Chondrocyte (in vitro differentiated cells): ENCODE data around the gene APOE. TPM values are rescaled to one million over a fixed set of nuclear protein-coding genes. Genes with fewer than 3 reads are reported as not detected.

Experiments used
- DNase-seq: peaks from one replicate; pipeline ENCODE4 v3.0.0; 2021; ENCODE audit warnings: mixed read lengths, low spot score
- H3K27ac Mint-ChIP-seq: one replicate; pipeline ENCODE4 v1.8.0; 2021; ENCODE audit warnings: mild to moderate bottlenecking, moderate library complexity, mixed read lengths; ENCODE audit not compliant: unreplicated experiment
- H3K27me3 Mint-ChIP-seq: 2 replicates; pipeline ENCODE4 v1.8.0; 2021; ENCODE audit warnings: low read depth, mixed read lengths
- H3K36me3 Mint-ChIP-seq: 2 replicates; pipeline ENCODE4 v1.8.0; 2021; ENCODE audit warnings: low read depth, mixed read lengths
- H3K4me1 Mint-ChIP-seq: 2 replicates; pipeline ENCODE4 v1.8.0; 2021; ENCODE audit warnings: low read depth, mild to moderate bottlenecking, mixed read lengths
- H3K4me3 Mint-ChIP-seq: one replicate; pipeline ENCODE4 v1.8.0; 2021; ENCODE audit warnings: mild to moderate bottlenecking, moderate library complexity, mixed read lengths; ENCODE audit not compliant: unreplicated experiment
- H3K9me3 Mint-ChIP-seq: 2 replicates; pipeline ENCODE4 v1.8.0; 2021; ENCODE audit warnings: low read depth, mixed read lengths
- CTCF ChIP-seq: fragments of 200-600 bp; sonication (generic); IDR thresholded peaks from 2 replicates; pipeline ENCODE4 v1.5.0; 2021; ENCODE audit warnings: antibody characterized with exemption, mild to moderate bottlenecking, moderate library complexity
- total RNA-seq: library from RNA; stranded (reverse); gene quantifications from 3 replicates; pipeline ENCODE4 v1.2.1, GENCODE V29; 2021

Gene APOE
- total RNA-seq, 1 donor from 2014 or later, result 178 TPM

DNA sequence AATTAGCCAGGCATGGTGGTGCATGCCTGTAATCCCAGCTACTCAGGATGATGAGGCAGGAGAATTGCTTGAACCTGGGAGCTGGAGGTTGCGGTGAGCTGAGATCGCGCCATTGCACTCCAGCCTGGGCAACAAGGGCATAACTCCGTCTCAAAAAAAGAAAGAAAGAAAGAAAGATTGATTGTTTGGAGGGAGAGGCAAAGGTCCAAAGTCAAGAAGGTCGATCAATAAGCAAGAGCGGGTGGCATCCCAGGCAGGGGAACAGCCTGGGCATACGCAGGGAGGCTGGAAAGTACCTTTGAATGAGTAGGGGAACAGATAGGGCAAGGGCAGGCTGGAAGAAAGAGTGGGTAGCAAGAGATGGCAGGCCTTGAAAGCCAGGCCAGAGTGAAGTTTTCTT is 24.5 kb downstream of the APOE start:
- Mint-ChIP-seq H3K4me3 (no peak overlapping the region), H3K4me1 (peaks cover 22% of the 10 kb centered on the region), H3K9me3 (no peaks in the 10 kb centered on the region), H3K36me3 (no peaks in the 10 kb centered on the region), H3K27me3 (no peaks in the 10 kb centered on the region), H3K27ac (no peak overlapping the region)
- TF ChIP-seq CTCF, result no peak
- no peak for DNase-seq

GRCh38 chr19:44931541-44931940 is 25.9 kb downstream of the APOE start:
- Mint-ChIP-seq H3K4me3 (no peak overlapping the region), H3K9me3 (no peaks in the 10 kb centered on the region), H3K4me1 (peaks cover 12% of the 10 kb centered on the region), H3K36me3 (no peaks in the 10 kb centered on the region), H3K27ac (no peak overlapping the region), H3K27me3 (no peaks in the 10 kb centered on the region)
- TF ChIP-seq CTCF, result no peak
- DNase-seq, result no peak

DNA sequence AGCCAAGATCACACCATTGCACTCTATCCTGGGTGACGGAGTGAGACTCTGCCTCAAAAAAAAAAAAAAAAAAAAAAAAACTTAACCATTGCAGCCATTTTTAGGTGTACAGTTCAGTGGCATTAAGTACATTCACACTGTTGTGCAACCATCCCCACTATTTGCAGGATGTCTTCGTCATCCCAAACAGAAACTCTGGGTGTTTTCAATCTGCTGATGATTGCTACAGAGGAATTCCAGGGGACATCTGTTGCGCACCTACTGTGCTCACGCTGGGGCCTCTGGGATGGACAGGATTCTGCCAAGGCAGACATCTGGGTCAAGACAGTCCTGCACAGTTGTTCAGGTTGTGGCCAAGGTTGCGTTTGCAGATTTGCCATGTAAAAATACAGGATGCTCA is 34.1 kb downstream of the APOE start:
- DNase-seq, result no peak
- no peak overlapping the region for H3K27ac Mint-ChIP-seq
- H3K27me3 Mint-ChIP-seq, result no peaks in the 10 kb centered on the region
- H3K36me3 Mint-ChIP-seq, result no peaks in the 10 kb centered on the region
- no peak for TF ChIP-seq CTCF
- peaks cover 4% of the 10 kb centered on the region for H3K4me1 Mint-ChIP-seq
- no peaks in the 10 kb centered on the region for H3K9me3 Mint-ChIP-seq
- H3K4me3 Mint-ChIP-seq, result no peak overlapping the region

DNA sequence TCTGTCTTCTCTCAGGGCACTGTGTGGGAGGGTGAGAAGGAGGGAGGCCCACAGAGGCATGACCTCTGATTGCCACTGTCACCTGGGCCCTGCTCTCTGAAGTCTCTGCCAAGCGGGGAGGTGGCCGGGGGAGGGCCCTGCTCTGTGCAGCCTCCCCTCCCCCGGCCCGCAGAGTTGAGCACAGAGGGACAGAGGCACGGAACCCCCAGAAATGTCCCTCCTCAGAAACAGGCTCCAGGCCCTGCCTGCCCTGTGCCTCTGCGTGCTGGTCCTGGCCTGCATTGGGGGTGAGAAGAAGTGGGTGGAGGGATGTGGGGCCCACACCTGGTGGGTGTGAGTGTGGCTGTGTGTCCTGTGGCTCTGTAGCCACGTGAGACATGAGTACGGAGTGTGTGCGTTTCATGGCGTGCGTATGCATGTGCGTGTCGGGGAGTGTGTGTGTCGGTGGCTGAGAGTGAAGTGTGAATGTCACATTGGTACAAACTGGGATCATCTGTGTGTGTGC is 36.5 kb downstream of the APOE start, which contains the start of gene APOC4:
APOC4 (plus strand) TSS at position 171 of the 505 bp plus-strand sequence; CDS start at position 212, 41 bp downstream.
- no peak for DNase-seq
- no peak for TF ChIP-seq CTCF

GRCh38 chr19:44943801-44944249 is 38.2 kb downstream of the APOE start:
- H3K36me3 Mint-ChIP-seq, result no peaks in the 10 kb centered on the region
- H3K27ac Mint-ChIP-seq, result no peak overlapping the region
- H3K4me3 Mint-ChIP-seq, result no peak overlapping the region
- H3K27me3 Mint-ChIP-seq, result no peaks in the 10 kb centered on the region
- H3K9me3 Mint-ChIP-seq, result no peaks in the 10 kb centered on the region
- H3K4me1 Mint-ChIP-seq, result peaks cover 4% of the 10 kb centered on the region
- no peak for TF ChIP-seq CTCF
- no peak for DNase-seq

More for the DNA sequence above, 36.5 kb downstream of the APOE start, which contains the start of gene APOC4:
- Mint-ChIP-seq H3K4me3 (no peak within 1 kb of the TSS), H3K27ac (no peak within 1 kb of the TSS), H3K27me3 (no peaks in the 10 kb centered on the region), H3K36me3 (no peaks in the 10 kb centered on the region), H3K9me3 (no peaks in the 10 kb centered on the region), H3K4me1 (peaks cover 4% of the 10 kb centered on the region)
